GM21515 (cell line): ENCODE results near the gene CSPG5.

ENCODE experiments used
- ATAC-seq: cut with Tn5 transposase; IDR thresholded peaks from one replicate; pipeline ENCODE4 v1.9.1; 2021; ENCODE audit not compliant: unreplicated experiment

The CSPG5 gene

DNA sequence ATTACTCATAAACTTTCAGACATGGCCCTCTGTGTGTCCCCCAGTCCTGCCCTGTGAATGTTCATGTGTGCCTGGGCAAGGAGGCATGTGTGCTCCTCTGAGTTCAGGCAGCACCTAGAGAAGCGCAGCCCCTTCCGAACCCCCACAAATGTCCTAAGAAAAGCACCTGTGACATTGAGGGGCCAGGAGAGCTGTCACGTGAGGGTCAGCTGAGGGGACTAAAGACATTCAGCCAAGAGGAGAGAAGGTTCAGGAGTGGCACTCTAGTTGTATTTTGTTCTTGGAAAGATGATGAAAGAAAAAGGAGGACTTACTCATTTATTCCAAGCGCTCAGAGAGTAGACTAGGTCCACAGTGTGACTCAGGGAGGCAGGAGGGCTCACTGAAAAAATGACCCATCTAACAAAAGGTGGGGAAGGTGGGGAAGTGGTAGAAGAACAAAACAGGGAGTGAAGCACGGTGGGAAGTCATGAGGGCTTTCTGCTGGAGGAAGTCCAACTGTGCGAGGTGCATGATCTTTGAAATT, 37.0 kb downstream of the CSPG5 start:
- no peak for ATAC-seq

DNA sequence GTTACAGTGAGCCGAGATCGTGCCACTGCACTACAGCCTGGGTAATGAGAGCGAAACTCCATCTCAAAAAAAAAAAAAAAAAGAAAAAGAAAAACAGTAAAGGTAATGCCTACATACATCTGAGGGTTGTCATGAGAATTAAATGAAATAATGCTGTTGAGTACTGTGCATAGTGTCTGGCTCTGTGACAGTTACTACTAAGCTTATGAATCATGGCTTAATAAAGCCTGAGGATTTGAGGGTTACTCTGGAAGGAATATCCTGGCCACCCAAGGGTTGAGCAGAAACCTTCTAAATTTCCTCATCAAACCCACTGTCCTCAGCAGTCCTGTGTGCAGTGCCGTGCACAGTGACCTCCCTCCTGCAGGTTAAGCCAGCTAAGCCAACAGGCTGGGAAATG, 38.4 kb downstream of the CSPG5 start:
- no peak for ATAC-seq

DNA sequence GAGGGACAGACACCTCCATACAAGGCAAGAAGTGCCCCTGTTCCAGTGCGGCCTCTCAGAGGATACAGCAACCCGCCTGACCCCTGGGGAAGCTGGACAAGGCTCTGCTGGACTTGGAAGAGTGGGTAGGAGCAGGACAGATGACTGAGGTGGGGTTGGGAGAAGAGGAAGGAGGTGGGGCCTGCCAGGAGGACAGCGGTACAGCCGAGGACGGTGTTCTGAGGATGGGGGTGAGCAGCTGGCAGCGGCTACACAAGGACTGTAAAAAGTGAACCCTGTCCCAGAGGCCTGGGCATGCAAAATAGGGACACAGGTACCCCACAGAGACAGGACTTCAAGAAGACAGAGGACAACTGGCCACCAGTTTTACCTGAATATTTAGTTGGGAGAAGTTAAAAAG, 41.7 kb downstream of the CSPG5 start:
- ATAC-seq = no peak

DNA sequence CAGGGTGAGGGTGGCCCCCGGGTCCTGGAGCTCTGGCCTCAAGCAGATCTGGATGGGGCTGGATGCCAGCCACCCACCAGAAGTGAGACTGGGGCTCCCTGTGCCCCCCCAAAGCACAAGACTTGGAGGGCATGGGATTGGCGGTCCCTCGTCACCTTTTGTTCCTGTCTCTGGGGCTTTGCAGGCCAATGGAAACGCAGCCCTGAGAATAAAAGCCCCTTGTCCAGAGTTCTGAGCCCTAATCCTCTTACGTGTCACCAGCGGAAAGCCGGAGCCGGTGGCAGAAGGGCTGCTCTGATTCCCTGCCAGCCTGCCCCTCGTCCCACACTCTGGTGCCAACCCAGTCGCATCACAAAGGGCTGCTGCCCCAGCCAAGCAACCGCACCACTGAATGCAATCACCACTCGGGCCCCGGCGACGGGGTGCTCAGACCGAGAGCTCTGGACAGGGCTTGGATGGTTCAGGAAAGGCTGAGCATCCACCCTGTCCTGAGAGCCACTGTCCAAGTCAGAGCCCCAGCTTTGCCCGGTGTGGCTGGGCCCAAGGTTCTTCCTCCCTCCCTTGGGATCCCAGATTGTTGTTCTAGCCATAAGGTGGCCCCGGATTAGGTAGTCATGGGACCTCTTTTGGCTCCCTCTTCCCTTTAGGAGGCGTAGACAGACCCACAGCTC, 42.3 kb downstream of the CSPG5 start:
- ATAC-seq = no peak

GRCh38 chr3:47533996-47534454, 44.6 kb downstream of the CSPG5 start:
- ATAC-seq = no peak

DNA sequence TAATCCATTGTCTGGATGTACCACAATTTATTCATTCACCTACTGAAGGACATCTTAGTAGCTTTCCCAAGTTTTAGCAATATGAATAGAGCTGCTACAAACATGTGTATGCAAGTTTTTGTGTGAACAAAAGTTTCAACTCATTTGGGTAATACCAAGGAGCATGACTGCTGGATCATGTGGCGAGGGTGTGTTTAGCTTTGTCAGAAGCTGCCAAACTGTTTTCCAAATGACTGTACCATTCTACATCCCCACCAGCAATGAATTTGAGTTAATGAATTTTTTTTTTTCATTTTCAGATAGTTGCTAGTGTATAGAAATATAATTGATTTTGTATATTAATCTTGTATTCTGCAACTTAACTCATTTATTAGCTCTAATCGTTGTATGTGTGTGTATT, 45.2 kb downstream of the CSPG5 start:
- no peak for ATAC-seq

DNA sequence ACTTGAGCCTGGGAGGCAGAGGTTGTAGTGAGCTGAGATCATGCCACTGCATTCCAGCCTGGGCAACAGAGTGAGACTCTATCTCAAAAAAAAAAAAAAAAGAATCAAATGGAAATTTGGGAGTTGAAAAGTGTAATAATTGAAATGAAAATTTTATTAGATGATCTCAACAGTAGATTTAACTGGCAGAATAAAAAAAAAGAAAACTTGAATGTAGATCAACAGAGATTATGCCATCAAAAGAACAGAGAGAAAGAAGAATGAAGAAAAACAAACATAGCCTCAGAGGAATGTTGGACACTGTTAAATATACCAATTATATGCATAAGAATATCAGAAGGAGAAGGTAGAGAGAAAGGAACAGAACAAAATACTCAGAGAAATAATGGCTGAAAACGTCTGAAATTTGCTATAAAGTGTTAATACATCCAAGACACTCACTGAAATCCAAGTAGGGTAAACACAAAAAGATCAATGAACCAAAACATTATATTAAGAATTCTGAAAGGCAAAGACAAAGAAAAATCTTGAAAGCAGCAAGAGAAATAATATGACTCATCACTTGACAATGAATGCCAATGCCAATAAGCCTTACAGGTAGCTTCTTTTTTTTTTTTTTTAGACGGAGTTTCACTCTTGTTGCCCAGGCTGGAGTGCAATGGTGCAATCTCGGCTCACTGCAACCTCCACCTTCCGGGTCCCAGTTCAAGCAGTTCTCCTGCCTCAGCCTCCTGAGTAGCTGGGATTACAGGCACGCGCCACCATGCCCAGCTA, 50.5 kb downstream of the CSPG5 start:
- no peak for ATAC-seq

- ATAC-seq = no peak
Observed at GRCh38 chr3:47525617-47526016, 53.0 kb downstream of the CSPG5 start.

- no peak for ATAC-seq
Observed at GRCh38 chr3:47523310-47524073, 55.2 kb downstream of the CSPG5 start.

- peak; percentile 58 for ATAC-seq
Observed at GRCh38 chr3:47522082-47522987, 56.3 kb downstream of the CSPG5 start.

DNA sequence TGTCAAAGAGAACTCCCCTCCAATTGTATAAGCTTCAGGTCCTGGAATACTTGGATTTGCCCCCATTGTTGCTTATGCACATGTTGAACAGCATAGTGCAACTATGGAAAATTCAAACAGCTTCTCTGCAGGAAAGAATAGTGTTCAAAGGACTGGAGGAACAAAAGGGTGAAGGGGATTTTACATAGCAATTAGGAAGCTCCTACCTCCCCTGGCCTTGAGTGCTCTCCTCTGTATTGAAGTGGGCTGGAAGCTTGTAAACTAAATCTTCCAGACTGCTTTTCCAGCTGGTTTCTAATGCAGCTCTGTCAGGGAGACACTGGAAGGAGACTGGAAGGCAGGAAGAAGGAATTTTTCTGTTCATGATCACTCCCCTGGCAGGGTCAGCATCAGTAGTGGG, 57.9 kb downstream of the CSPG5 start:
- no peak for ATAC-seq

DNA sequence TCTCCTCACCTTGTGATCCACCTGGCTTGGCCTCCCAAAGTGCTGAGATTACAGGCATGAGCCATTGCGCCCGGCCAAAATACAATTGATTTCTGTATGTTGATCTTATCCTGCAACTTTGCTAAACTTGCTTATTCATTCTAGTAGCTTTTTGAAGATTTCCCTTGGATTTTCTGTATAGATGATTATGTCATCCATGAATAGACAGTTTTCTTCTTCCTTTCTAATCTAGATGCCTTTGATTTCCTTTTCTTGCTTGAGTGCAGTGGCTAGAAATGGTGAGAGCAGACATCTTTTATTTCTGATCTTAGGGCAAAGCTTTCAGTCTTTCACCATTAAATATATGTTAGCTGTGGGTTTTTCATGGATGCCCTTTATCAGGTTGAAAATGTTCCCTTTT, 60.7 kb downstream of the CSPG5 start:
- ATAC-seq = no peak

- ATAC-seq = no peak
Observed at GRCh38 chr3:47515864-47516319, 62.8 kb downstream of the CSPG5 start.

- ATAC-seq = no peak
Observed at GRCh38 chr3:47515100-47515499, 63.6 kb downstream of the CSPG5 start.

GRCh38 chr3:47513125-47513929, 65.3 kb downstream of the CSPG5 start, which contains the start of gene ELP6:
TSS of gene ELP6 (minus strand) at chr3:47513712. CDS start at chr3:47513590, 122 bp downstream.
- peak; percentile 93 for ATAC-seq

DNA sequence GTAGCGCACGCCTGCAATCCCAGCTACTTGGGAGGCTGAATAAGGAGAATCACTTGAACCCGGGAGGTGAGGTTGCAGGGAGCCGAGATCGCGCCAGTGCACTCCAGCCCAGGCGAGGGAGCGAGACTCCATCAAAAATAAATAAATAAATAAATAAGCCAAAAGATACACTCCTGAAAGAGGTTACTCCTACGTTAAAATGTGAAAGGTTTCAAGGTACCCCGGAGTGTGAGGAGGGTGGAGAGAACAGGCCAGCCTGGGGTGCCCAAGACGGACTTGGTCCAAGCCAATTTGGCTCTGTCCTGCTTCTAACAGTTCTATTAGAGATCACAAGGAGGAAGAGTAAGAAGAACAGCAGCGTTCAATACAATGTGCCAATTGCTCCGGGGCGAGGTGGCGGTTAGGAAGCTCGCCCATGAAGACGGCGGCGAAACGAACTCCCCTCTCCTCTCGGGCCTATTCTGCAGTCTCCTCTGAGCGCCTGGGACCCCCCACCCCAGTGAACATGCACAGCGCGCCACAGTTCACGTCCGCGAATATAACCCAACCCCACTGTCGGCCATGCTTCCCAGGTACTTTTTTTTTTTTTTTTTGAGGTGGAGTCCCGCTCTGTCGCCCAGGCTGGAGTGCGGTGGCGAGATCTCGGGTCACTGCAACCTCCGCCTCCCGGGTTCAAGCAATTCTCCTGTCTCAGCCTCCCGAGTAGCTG, 66.1 kb downstream of the CSPG5 start:
- peak; percentile 7 for ATAC-seq
